Measurements from ENCODE around the gene UBE2G1. TPM values are rescaled to one million over a fixed set of nuclear protein-coding genes. Genes with fewer than 3 reads are reported as not detected.

The UBE2G1 gene
- total and polyA plus RNA-seq, 2 of the 13 experiments (the other 11 are each of a cell fraction or from before 2014, with no cell fraction given): 27.9 to 42.6 TPM

- TF ChIP-seq, protein P1, sequence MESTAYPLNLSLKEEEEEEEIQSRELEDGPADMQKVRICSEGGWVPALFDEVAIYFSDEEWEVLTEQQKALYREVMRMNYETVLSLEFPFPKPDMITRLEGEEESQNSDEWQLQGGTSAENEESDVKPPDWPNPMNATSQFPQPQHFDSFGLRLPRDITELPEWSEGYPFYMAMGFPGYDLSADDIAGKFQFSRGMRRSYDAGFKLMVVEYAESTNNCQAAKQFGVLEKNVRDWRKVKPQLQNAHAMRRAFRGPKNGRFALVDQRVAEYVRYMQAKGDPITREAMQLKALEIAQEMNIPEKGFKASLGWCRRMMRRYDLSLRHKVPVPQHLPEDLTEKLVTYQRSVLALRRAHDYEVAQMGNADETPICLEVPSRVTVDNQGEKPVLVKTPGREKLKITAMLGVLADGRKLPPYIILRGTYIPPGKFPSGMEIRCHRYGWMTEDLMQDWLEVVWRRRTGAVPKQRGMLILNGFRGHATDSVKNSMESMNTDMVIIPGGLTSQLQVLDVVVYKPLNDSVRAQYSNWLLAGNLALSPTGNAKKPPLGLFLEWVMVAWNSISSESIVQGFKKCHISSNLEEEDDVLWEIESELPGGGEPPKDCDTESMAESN (CRISPR knock-in tag; conservative IDR thresholded peaks at IDR 0.05): no peak
- no peak for TF ChIP-seq ZNF704 (CRISPR knock-in tag; IDR thresholded peaks at IDR 0.05; ENCODE audit: borderline replicate concordance)
- no peak for TF ChIP-seq CC2D1A (CRISPR knock-in tag; IDR thresholded peaks at IDR 0.05)
- TF ChIP-seq ZNF83 (CRISPR knock-in tag; IDR thresholded peaks at IDR 0.05; ENCODE audit: borderline replicate concordance): no peak
- TF ChIP-seq SOX5 (CRISPR knock-in tag; IDR thresholded peaks at IDR 0.05; ENCODE audit: borderline replicate concordance): no peak
Observed at GRCh38 chr17:4375039-4375748, 8.7 kb upstream of the UBE2G1 start (continued).

- CTCF ChIA-PET (ENCODE audit: low intra/inter-chr PET ratio, low total read pairs): no interaction called here
- H3K4me1 ChIP-seq (ENCODE audit: insufficient read depth, low read length): peaks cover 39% of the 10 kb centered on the region
- no peak for ATAC-seq
- no peaks in the 10 kb centered on the region for H3K36me3 ChIP-seq (replicated peaks in 1 of 2; ENCODE audit: control insufficient read depth in 1 of 2, insufficient read depth in 2 of 2, low read length in 2 of 2)
- peaks cover 13% of the 10 kb centered on the region for H3K79me2 ChIP-seq (ENCODE audit: insufficient read depth, low read length)
- H2AFZ ChIP-seq (ENCODE audit: low read length): no peak overlapping the region
- H3K27ac ChIP-seq (ENCODE audit: extremely low read length, insufficient read depth, low read length): no peak overlapping the region
- H3K4me2 ChIP-seq (ENCODE audit: low read depth, low read length): no peak overlapping the region
- no peak overlapping the region for H3K9ac ChIP-seq (ENCODE audit: insufficient read depth, low read depth, low read length)
- in situ Hi-C loops (cut with HindIII; ENCODE audit: extremely low pct_ligation_motif_present, low pct_unique_long_range_greater_than_20kb) (no loop called here), intact Hi-C loops (cut with micrococcal nuclease; ENCODE audit: unreplicated experiment) (loop anchor here (5.0 kb wide), 2 partner anchors 57 to 227 kb away; partner anchors contain the start of genes CYB5D2 and ZZEF1)
- no peaks in the 10 kb centered on the region; a peak in 1 of 5 replicates for H3K27me3 ChIP-seq (ENCODE audit: control insufficient read depth in 1 of 2, insufficient read depth in 2 of 2, low read length in 2 of 2)
- FAIRE-seq: no peak
- no peak overlapping the region for H3K4me3 ChIP-seq (replicated peaks in 1 of 3; ENCODE audit: insufficient read depth in 1 of 3, low read depth in 2 of 3, low read length in 3 of 3)
- H4K20me1 ChIP-seq (ENCODE audit: insufficient read depth, low read length): no peaks in the 10 kb centered on the region; the same call in 1 of the 2 replicates
- 78% methylated on average over 16 of the region's 16 CpGs for WGBS (ENCODE audit: low lambda C conversion rate)
- BruUV-seq (replicated peaks): no TSS peak
- POLR2A ChIA-PET: no interaction called here
- no peak for DNase-seq (ENCODE audit: low spot score)
- no peaks in the 10 kb centered on the region for H3K9me3 ChIP-seq (ENCODE audit: low read length)
- no peak for TF ChIP-seq FOXO4 (CRISPR knock-in tag; conservative IDR thresholded peaks at IDR 0.05)
- no peak for TF ChIP-seq ZBTB3 (CRISPR knock-in tag; IDR thresholded peaks at IDR 0.05; ENCODE audit: borderline replicate concordance, low read depth)
- no peak for TF ChIP-seq MATR3 (CRISPR knock-in tag; IDR thresholded peaks at IDR 0.05)
- TF ChIP-seq, protein P2, sequence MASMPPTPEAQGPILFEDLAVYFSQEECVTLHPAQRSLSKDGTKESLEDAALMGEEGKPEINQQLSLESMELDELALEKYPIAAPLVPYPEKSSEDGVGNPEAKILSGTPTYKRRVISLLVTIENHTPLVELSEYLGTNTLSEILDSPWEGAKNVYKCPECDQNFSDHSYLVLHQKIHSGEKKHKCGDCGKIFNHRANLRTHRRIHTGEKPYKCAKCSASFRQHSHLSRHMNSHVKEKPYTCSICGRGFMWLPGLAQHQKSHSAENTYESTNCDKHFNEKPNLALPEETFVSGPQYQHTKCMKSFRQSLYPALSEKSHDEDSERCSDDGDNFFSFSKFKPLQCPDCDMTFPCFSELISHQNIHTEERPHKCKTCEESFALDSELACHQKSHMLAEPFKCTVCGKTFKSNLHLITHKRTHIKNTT (CRISPR knock-in tag; IDR thresholded peaks at IDR 0.05): no peak
- TF ChIP-seq ZNF878 (CRISPR knock-in tag; IDR thresholded peaks at IDR 0.05): no peak
- TF ChIP-seq MTF2 (CRISPR knock-in tag; IDR thresholded peaks at IDR 0.05; ENCODE audit: borderline replicate concordance): no peak
- no peak for TF ChIP-seq DZIP1 (CRISPR knock-in tag; IDR thresholded peaks at IDR 0.05)
Observed at GRCh38 chr17:4369557-4370230, 3.2 kb upstream of the UBE2G1 start.

All from HepG2 (cell line).